Stimulated activated CD4-positive, alpha-beta T cell treated with anti-CD3 and anti-CD28 coated beads, Interleukin-2, amount 100 ng/mL, for 24 hours (primary cell): ENCODE measurements around the gene VAMP4.

Experiments used
- DNase-seq, 2 donors: peaks; one replicate each; pipeline ENCODE4 v3.0.0-alpha.2; 2020

The VAMP4 gene

GRCh38 chr1:171741872-171742576 is at the start of gene VAMP4:
Gene VAMP4 (minus strand): TSS chr1:171742065. CDS start chr1:171738414, 3,651 bp downstream.
- peak; percentile 89 to 90 for DNase-seq

- DNase-seq, result no peak
Measured at GRCh38 chr1:171790318-171790717, 48.5 kb upstream of the VAMP4 start.

GRCh38 chr1:171788696-171789095 is 46.8 kb upstream of the VAMP4 start:
- DNase-seq, result no peak

GRCh38 chr1:171787686-171788480 is 46.0 kb upstream of the VAMP4 start:
- no peak for DNase-seq

- no peak for DNase-seq
Measured at GRCh38 chr1:171786534-171786933, 44.7 kb upstream of the VAMP4 start.

- no peak for DNase-seq
Measured at GRCh38 chr1:171785766-171786165, 43.9 kb upstream of the VAMP4 start.

GRCh38 chr1:171784784-171785183 is 42.9 kb upstream of the VAMP4 start:
- DNase-seq, result no peak

- DNase-seq, result no peak
Measured at GRCh38 chr1:171783816-171784530, 42.1 kb upstream of the VAMP4 start.

- DNase-seq, result peak; percentile 97 to 98
Measured at GRCh38 chr1:171781176-171781875, 39.5 kb upstream of the VAMP4 start, which contains the start of gene METTL13. Gene METTL13 (plus strand): TSS chr1:171781660. CDS start chr1:171781968, 308 bp downstream.

- no peak for DNase-seq
Measured at GRCh38 chr1:171780583-171781175, 38.8 kb upstream of the VAMP4 start.

- DNase-seq, result no peak
Measured at GRCh38 chr1:171772312-171772711, 30.4 kb upstream of the VAMP4 start.

GRCh38 chr1:171769754-171770153 is 27.9 kb upstream of the VAMP4 start:
- DNase-seq, result no peak

- DNase-seq, result no peak
Measured at GRCh38 chr1:171769171-171769570, 27.3 kb upstream of the VAMP4 start.

- DNase-seq, result no peak
Measured at GRCh38 chr1:171763764-171764163, 21.9 kb upstream of the VAMP4 start.

GRCh38 chr1:171762143-171762563 is 20.3 kb upstream of the VAMP4 start:
- DNase-seq, result no peak

- no peak for DNase-seq
Measured at GRCh38 chr1:171758011-171758410, 16.1 kb upstream of the VAMP4 start.

- no peak for DNase-seq
Measured at GRCh38 chr1:171756856-171757255, 15.0 kb upstream of the VAMP4 start.

- DNase-seq, result no peak
Measured at GRCh38 chr1:171754971-171755370, 13.1 kb upstream of the VAMP4 start.

- no peak for DNase-seq
Measured at GRCh38 chr1:171754353-171754705, 12.5 kb upstream of the VAMP4 start.

- DNase-seq, result no peak
Measured at GRCh38 chr1:171753685-171754352, 12.0 kb upstream of the VAMP4 start.

- DNase-seq, result no peak
Measured at GRCh38 chr1:171753182-171753581, 11.3 kb upstream of the VAMP4 start.

- DNase-seq, result peak in 1 of 2 donors; percentile 19
Measured at GRCh38 chr1:171751221-171751620, 9.4 kb upstream of the VAMP4 start.
